AG09319 (cell line): Measurements from ENCODE around the gene SLC26A3.
"Not testable (repeated sequence)": the region's sequence is repeated elsewhere in the genome, so short reads cannot be mapped to it uniquely, and the experiment has no call there.

Experiments used
- DNase-seq: peaks from one replicate; pipeline ENCODE4 v3.0.0-alpha.2; 2010; ENCODE audit warnings: low read depth; ENCODE audit errors: extremely low read depth
- CTCF ChIP-seq: IDR thresholded peaks from 2 replicates; pipeline ENCODE4 v1.5.1; 2011; ENCODE audit warnings: low read depth, mild to moderate bottlenecking, inconsistent platforms, low read length, moderate library complexity

Gene SLC26A3

GRCh38 chr7:107803009-107803610 lies at the start of gene SLC26A3:
TSS of gene SLC26A3 (minus strand) at chr7:107803223. CDS start at chr7:107794509, 8,714 bp downstream.
- no peak for DNase-seq
- TF ChIP-seq CTCF: no peak

GRCh38 chr7:107850643-107851042 lies 47.6 kb upstream of the SLC26A3 start:
- no peak for DNase-seq
- no peak for TF ChIP-seq CTCF

- no peak for DNase-seq
These were observed 47.2 kb upstream of the SLC26A3 start for GRCh38 chr7:107850216-107850615.

DNA sequence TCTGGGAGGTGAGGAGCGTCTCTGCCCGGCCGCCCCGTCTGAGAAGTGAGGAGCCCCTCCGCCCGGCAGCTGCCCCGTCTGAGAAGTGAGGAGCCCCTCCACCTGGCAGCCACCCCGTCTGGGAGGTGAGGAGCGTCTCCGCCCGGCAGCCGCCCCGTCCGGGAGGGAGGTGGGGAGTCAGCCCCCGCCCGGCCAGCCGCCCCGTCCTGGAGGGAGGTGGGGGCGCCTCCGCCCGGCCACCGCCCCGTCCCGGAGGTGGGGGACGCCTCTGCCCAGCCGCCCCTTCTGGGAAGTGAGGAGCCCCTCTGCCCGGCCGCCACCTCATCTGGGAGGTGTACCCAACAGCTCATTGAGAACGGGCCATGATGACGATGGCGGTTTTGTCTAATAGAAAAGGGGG lies 45.2 kb upstream of the SLC26A3 start:
- DNase-seq: not testable (repeated sequence)

More at GRCh38 chr7:107850216-107850615, 47.2 kb upstream of the SLC26A3 start:
- TF ChIP-seq CTCF: no peak

GRCh38 chr7:107847836-107848175 lies 44.8 kb upstream of the SLC26A3 start:
- not testable (repeated sequence) for DNase-seq

- no peak for TF ChIP-seq CTCF
- DNase-seq: no peak
These were observed 44.3 kb upstream of the SLC26A3 start for GRCh38 chr7:107847168-107847835.

DNA sequence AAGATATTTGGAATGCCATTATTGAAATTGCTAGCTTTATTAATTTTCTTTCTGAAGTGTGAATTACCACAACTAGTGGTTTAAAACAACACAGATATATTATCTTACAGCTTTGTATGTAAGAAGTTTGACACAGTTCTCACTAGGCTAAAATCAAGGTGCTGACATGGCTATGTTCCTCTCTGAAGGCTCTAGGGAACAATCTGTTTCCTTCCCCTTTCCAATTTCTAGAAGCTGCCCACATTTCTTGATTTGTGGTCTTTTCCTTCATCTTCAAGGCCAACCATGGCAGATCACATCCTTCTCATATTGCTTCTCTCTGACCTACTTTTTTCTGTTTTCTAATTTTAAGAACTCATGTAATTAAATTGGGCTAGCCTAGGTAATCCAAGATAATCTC lies 43.3 kb upstream of the SLC26A3 start:
- TF ChIP-seq CTCF: no peak
- DNase-seq: no peak

- no peak for TF ChIP-seq CTCF
- DNase-seq: no peak
These were observed 40.2 kb upstream of the SLC26A3 start for GRCh38 chr7:107843184-107843583.
